Umbilical cord (tissue), 2 donors: ENCODE data around the gene NOS3. TPM values are rescaled to one million over a fixed set of nuclear protein-coding genes. Genes with fewer than 3 reads are reported as not detected.
"Not testable (repeated sequence)": the region's sequence is repeated elsewhere in the genome, so short reads cannot be mapped to it uniquely, and the experiment has no call there.

ENCODE experiments used
- DNase-seq: peaks from one replicate; pipeline ENCODE4 v3.0.0-alpha.2; 2015; ENCODE audit warnings: low spot score
- total RNA-seq: library from RNA; depleted of rRNA; stranded (reverse); fragments of >200 nt; gene quantifications from one replicate; pipeline ENCODE4 v1.2.3, GENCODE V29; 2014; ENCODE audit warnings: low replicate concordance; ENCODE audit not compliant: insufficient read depth

Gene NOS3
- total RNA-seq, 1 donor from 2014 or later: 4.6 TPM

DNA sequence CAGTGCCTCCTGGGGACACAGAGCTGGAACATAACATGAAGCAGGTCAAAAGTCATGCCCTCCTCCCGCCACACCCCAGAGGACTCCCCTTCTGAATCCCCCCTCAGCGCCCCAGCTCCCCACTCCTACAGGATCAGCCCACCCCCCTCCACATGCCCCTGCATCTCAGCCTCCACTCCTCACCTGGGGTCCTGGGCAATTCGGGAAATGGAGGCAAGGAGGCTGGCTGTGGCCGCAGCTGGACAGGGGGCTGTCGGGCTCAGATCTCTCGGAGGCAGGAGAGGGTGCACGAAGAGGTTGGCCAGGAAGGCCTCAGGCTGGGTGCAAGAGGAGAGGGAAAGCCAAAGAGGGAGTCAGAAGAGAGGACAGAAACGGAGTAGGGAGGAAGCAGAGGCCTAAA is 25.7 kb downstream of the NOS3 start:
- DNase-seq: no peak

DNA sequence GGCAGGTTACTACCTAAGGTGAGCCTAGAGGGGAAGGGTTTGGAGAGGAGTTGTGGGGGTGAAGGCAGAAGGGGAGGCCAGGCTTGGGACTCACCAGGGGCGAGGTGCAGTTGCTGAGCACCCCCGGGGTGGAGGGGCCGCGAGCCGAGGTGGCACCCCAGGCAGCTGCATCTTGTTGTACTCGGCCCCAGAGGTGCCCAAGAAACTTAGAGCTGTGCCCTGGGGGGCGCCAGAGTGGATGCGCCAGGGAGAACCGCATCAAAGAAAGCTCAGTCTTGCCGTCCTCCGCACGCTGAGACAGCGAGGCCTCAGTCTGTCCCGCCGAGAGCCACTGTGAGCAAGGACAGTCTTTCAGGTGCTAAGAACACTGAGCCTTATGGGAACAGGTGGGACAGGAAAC is 26.1 kb downstream of the NOS3 start:
- no peak for DNase-seq

DNA sequence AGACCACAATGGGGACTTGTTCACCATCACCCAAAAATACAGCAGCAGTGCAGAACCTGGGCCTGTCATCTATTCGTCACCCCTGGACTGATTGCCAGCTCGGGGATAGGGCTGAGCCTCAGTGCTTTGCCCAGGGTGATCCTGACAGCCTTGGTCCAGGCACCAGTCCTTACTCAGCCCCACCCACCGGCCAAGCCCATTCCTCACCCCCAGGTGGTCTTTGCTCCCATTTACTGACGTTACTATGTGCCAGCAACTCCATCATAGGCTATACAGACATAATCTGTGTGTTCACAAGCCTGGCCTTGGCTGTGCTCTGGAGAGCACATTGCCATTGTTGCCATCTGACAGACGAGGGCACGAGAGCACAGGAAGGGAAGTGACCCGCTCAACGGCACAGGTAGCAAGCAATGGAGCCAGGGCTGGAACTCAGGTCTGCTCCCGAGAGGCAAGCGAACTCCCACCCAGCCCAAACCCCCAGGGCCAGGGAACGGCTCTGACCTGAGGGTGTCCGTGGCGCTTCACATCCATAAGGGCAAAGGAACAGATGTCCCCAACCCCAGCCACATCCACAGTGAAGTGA is 26.6 kb downstream of the NOS3 start:
- no peak for DNase-seq

DNA sequence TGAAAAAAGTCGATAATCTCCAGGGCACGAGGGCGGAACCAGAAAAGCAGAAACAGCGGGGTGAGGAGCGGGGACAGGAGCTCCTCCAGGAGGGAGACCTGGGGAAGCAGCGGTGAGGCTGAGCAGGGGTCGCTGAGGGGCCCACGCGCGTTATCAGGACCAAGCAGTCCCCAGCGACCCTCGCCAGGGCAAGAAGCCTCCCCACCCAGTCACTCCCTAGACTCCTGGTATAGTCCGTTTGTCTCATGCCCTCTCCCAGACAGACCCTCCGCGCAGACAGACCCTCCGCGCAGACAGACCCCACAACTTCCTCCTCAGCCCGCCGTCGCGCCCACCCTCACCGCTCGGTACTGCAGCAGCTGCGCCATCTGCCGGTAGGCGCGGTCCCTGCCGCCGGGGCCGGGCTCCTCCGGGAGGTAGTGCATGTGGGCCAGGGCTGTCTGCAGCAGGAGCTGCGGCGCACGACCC is 27.2 kb downstream of the NOS3 start:
- peak; percentile 69 for DNase-seq

DNA sequence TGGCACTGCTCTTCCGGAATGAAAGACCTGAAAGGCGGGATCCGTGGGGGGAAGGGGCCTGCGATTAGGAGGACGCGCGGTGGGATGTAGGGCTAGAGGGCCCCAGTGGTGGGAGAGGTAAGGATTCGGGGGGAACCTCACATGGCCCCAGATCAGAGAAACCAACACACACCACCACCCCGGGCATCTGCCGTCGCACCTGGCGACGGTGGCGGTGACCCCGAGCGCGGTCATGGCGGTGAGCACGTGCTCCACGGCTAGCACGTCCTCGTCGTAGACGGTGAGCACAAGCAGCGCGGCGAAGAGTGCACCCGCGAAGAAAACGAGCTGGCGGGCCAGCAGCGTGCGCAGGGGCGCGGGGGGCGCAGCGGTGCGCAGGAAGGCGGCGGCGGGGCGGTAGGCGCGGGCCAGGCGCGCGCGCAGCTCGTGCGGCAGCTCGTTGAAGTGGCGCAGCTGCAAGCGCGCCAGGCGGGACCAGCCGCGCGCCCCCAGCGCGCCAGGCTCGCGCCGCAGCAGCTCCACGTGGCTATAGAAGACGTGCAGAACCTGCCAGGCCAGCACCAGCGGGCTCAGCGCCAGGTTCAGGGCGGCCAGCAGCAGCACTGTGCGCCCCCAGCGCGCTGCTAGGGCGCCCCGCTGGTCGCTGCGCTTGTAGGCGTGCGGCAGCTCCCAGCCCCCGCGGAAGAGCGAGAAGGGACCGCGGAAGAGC is 27.8 kb downstream of the NOS3 start:
- peak; percentile 74 for DNase-seq

DNA sequence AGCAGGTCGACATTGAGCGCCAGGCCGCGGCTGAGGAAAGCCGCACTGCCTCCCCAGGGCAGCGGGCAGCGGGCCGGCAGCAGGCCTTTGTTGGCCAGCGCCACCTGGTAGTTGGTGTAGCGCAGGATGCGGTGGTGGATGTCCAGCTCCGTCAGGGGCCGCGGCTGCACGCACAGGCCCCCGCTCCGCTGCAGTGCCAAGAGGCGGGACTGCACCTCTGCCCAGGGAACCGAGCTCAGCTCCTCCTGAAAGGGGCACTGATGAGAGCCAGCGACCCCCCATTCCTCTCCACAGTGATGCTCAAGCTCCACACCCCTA is 28.3 kb downstream of the NOS3 start:
- DNase-seq: no peak

DNA sequence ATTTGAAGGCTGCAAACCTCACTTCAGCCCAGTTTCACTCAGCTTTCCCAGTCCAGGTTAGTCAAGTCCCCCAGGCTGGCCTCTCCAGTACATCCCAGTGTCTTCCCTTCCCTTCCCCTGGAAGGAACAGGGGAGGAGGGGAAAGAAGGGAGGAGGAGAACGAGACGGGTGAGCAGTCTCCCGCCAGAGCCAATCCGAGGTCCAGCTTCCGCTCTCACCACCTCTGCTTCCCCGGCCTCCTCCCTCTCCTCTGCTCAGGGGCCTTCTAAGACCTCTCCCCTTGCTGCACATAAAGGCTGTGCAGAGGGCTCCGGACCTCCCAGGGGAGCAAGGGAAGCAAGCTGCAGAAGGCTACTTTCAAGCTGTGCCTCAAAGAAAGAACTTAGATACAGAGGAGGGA is 29.4 kb downstream of the NOS3 start:
- DNase-seq: peak; percentile 81

DNA sequence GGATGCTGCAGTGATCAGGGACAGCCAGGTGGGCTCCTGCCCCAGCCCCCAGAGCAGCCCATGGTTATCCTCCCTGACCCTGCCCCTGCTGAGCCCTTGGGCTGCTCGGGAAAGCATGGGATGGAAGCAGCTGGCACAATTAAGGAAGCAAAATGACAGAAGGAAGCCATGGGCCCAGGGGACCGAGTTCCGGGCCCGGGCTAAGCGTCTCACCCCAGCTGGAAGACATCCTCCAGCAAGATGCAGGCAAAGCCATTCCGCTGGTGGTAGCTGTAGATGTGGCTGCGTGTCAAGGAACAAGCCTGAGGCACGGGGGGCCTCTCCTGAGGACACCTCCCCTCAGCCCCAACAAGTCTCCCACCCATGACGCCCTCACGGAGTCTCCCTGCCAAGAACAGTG is 32.4 kb downstream of the NOS3 start:
- no peak for DNase-seq

DNA sequence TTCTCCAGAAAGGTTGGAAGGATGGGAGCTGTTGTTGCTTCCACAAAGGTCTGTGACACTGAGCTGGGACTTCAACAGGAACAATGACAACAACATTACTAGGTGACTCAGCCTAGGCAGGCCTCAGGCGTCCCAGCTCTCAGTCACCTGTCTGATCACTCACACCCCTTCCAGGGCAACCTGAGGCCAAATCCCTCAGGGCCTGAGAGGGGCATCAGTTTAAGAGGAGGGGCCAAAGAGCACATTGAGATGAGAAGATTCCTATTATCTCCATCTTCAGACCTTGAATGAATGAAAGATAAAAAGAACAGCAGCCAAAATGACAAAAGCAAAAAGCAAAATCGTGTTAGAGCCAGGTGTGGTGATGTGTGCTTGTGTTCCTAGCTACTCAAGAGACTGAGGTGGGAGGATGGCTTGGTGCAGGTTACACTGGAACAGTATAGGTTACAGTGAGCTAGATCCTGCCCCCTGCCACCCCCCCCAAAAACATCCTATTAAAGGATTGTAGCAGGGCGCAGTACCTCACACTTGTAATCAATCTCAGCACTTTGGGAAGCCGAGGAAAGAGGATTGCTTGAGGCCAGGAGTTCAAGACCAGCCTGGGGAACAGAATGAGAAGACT is 33.7 kb downstream of the NOS3 start, which contains the start of gene ATG9B:
TSS of gene ATG9B (minus strand) at position 60 of the 622 bp plus-strand sequence. CDS start 71 bp downstream, outside the sequence.
- DNase-seq: no peak

DNA sequence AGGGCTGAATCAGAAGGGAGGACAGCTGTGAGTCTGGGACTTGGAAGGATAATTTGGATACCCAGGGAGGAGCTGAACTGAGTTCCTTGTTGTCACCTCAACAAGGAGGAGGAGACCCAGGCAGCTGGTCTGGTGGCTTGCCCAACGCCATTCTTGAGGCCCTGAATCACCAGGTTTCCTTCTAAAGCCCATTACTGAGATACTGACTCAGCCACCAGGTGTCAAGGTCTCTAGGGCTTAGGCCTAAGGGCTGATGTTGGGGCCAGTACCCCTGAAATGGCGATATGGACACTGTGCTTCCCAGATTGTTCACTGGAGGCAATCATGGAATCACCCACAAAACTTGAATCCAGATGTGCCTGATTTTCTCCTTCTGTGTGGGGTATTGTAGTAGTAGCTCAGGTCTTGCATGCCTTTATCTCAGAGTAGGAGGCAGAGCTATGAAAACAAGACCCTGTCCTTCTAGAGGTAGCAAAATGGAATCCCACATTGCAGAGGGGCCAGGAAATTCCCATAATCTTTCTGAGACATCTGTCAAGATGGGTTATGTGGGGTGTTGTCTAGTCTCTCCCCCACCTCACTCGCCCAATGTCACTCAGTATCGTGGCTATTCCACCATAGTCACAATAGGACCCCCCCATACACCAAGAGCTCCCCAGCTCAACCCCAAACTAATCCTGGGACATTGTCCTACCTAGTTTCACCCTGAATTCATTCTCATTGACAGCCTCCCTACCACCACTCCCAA is 35.3 kb downstream of the NOS3 start:
- no peak for DNase-seq

DNA sequence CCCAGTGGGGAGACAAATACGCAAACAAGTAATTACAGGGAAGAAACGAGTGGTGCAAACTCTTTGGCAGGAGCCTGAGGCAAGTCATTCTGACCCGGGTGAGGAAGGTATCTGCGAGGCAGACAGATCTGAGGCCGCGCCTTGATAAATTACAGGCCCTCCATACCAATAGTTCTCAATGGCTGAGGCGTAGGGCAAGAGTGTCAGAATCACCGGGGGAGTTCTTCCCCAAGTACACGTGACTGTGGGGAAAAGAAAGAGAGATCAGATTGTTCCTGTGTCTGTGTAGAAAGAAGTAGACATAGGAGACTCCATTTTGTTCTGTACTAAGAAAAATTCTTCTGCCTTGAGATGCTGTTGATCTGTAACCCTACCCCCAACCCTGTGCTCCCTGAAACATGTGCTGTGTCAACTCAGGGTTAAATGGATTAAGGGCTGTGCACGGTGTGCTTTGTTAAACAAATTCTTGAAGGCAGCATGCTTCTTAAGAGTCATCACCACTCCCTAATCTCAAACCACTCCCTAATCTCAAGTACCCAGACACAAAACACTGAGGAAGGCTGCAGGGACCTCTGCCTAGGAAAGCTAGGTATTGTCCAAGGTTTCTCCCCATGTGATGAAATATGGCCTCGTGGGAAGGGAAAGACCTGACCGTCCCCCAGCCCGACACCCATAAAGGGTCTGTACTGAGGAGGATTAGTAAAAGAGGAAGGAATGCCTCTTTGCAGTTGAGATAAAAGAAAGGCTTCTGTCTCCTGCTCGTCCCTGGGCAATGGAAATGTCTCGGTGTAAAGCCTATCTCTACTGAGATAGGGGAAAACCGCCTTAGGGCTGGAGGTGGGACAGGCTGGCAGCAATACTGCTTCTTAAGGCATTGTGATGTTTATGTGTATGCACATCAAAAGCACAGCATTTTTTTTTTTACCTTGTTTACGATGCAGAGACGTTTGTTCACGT is 36.2 kb downstream of the NOS3 start:
- DNase-seq: peak; percentile 67

DNA sequence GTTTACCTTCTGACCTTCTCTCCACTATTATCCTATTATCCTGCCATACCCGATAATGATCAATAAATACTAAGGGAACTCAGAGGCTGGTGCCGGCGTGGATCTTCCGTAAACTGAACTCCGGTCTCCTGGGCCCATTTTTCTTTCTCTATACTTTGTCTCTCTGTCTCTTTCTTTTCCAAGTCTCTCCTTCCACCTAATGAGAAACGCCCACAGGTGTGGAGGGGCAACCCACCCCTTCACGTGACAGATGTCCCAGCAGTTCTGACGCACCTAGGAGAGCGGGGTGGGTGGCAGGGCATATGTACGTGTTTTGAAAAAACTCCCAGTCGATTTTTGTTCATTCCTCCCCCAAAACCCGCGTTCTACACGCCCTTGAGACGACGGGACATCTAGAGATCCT is 36.9 kb downstream of the NOS3 start:
- DNase-seq: not testable (repeated sequence)

DNA sequence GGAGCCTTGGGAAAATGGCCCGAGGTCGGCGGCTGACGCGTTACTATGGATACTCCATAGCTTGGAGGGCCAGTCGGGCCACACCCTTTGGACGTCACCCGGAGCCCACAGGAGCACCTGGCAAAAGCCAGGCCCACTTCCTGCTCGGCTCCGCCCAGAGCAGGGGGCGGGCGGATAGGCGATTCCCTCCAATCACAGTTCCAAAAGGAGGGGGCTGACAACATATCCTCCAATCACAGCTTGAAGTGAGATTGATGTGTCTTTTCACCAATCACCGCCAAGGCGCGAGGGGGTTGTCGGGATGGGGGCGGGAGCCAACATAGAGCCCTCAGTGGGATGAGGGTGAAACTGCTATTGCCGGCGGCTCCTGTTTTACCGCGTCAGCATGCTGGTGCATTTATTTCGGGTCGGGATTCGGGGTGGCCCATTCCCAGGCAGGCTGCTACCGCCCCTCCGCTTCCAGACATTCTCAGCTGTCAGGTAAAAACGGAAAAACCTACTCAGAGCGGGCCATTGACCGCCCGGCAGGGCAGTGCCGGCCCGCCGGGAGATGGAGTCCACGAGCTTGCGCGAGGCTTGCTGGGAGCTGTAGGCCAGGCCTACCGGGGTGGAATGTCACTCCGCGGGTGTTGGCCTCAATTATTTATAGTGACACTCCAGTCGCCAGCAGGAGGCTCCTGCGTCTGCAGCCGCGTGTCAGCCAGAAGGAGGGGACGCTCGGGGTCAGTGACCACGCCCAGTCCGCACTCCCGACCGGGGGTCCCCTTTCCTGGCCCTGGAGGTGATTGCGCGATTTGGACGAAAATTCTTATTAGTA is 37.5 kb downstream of the NOS3 start, which contains the start of gene ABCB8:
TSS of gene ABCB8 (plus strand) at position 320 of the 817 bp plus-strand sequence. CDS start at position 386, 66 bp downstream.
- DNase-seq: peak; percentile 99

DNA sequence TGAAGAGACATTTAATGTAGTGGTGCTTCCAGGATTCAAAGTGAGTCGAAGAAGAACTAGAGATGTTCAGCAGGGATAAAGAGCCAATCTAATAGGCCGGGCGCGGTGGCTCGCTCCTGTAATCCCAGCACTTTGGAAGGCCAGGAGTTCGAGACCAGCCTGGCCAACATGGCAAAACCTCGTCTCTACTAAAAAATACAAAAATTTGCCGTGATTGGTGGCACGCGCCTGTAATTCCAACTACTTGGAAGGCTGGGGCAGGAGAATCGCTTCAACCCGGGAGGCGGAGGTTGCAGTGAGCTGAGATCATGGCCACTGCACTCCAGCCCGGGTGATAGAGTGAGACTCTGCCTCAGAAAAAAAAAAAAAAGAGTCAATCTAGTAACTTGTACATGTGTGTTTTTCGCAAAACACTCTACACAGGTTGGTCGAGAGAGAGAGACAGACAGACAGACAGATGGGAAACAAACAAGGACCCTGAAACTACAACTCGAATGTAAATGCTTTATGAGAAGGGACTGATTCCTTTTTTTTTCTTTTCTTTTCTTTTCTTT is 38.2 kb downstream of the NOS3 start:
- no peak for DNase-seq

DNA sequence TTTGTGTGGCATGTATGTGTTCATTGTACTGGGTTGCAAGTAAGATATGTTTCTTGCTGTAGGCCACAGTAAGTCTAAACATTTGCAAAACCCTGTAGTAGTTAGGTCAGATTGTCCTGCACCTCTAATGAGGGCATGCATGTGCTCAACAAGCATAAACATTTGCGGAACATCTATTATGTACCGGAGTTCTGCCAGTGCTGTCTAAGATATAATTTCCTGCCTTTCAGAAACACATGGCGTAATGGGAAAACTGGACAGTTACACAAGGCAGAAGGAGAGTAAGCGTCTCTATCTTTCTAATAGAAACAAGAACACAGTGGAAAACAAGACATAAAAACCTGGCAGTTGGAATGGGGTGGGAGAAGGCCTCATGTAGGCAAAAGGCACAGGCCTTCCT is 40.2 kb downstream of the NOS3 start:
- DNase-seq: no peak

DNA sequence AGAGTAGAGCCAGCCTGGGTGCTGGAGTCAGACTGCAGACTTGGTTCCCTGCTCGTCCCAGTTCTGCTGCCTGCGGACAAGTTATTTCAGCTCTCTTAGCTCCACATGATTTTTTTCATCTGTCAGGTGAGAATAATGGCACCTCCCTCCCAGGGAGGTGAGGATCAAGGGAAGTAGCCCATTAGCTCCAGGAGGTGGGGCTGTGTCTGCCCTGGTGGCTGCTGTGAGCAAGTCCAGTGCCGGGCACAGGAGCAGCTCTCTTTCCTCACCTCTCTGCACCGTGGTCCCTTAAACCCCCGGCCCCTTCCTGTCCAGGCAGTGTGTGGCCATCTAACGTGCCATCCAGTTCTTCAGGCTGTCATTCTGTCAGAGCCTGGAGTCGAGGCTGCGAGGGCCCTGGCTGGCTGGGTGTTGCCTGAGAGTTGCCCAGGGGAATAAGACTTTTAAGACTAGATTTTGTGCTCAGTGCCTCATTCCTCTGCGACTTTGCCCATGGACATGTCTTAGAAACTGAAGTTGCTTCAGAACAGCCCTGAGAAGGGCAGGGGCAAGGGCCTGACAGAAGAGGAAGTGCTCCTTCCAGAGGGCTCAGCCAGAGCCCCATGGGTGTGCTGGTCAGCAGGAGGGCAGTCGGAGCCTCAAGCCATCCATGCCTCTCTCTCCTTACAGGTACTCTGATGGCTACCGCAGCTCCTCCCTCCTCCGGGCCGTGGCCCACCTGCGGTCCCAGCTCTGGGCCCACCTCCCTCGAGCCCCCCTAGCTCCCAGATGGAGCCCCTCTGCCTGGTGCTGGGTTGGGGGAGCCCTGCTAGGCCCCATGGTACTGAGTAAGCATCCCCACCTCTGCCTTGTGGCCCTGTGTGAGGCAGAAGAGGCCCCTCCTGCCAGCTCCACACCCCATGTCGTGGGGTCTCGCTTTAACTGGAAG is 42.4 kb downstream of the NOS3 start:
- DNase-seq: no peak

DNA sequence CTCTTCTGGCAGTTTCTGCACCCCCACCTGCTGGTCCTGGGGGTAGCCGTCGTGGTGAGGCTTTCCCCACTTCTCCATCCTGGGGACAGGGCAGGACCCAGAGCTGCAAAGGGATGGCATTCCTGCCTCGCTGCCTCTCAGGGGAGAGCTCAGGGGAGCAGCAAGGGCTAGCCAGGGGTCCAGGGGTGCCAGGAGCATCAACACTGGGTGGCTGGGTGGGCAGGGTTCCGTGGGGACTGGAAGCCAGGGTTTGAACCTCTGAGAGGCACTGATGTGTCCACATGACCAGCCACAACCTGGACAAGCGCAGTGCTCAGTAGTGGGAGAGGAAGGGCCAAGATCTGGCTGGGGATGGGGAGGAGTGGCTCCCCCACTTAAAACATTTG is 43.0 kb downstream of the NOS3 start:
- no peak for DNase-seq

DNA sequence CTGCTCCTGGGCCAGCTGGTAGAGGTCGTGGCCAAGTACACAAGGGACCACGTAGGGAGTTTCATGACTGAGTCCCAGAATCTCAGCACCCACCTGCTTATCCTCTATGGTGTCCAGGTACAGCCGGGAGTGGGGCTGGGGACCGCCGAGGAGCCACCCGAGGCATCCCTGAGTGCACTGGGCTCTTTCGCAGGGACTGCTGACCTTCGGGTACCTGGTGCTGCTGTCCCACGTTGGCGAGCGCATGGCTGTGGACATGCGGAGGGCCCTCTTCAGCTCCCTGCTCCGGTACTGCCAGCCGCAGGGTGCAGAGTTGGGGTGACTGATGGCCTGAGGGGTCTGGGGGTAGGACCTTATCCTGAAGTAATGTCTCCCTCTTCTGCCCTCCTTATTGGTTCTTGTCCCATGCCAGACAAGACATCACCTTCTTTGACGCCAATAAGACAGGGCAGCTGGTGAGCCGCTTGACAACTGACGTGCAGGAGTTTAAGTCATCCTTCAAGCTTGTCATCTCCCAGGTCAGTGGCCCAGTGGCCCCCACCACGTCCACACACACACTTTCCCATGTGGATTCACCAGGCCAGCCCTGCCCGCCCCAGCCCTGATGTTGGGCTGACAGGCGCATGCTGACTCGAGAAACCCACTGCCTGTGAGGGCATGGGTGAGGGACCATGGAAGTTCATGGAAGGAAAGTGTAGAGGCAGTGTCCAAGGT is 43.7 kb downstream of the NOS3 start:
- DNase-seq: no peak
